GM12878 (cell line): ENCODE results near the gene CNOT6L.

Experiments
- LARP7 ChIP-seq: fragments of 450-650 bp; IDR thresholded peaks from 2 replicates; pipeline ENCODE4 v1.6.1; 2017; ENCODE audit warnings: mild to moderate bottlenecking
- POLR2A ChIP-seq: IDR thresholded peaks from 2 replicates; pipeline ENCODE4 v1.6.1; 2011; ENCODE audit warnings: low read depth, mild to moderate bottlenecking, low read length
- POLR2AphosphoS5 ChIP-seq: IDR thresholded peaks from 2 replicates; pipeline ENCODE4 v1.6.1; 2011; ENCODE audit warnings: mild to moderate bottlenecking, low read length, inconsistent platforms
- SREBF1 ChIP-seq: IDR thresholded peaks from 2 replicates; pipeline ENCODE4 v1.6.1; 2012; ENCODE audit warnings: mild to moderate bottlenecking, low read length
- TAF1 ChIP-seq: IDR thresholded peaks from 2 replicates; pipeline ENCODE4 v1.6.1; 2011; ENCODE audit warnings: mild to moderate bottlenecking, low read depth, low read length, borderline replicate concordance
- TBL1XR1 ChIP-seq: IDR thresholded peaks from 2 replicates; pipeline ENCODE4 v1.6.1; 2012; ENCODE audit warnings: low read depth, low read length, improper control_type of control experiment
- YY1 ChIP-seq: IDR thresholded peaks from 2 replicates; pipeline ENCODE4 v1.6.1; 2011; ENCODE audit warnings: low read depth, mild to moderate bottlenecking, low read length
- TF ChIP-seq, protein P1 (sequence below), 3 experiments: IDR thresholded peaks in 2 of 3; conservative IDR thresholded peaks in 1 of 3; 2 replicates each; pipeline ENCODE4 v1.5.1; 2011; ENCODE audit warnings: low read depth in 3 of 3, low read length in 3 of 3, mild to moderate bottlenecking in 3 of 3, control low read depth in 2 of 3, moderate library complexity in 2 of 3, inconsistent platforms in 1 of 3, mixed read lengths in 1 of 3; ENCODE audit not compliant: control insufficient read depth in 2 of 3, insufficient read depth in 1 of 3; ENCODE audit errors: extremely low read depth in 1 of 3
- TF ChIP-seq, protein P2 (sequence below): IDR thresholded peaks from 2 replicates; pipeline ENCODE4 v1.6.1; 2012; ENCODE audit warnings: mild to moderate bottlenecking, low read depth, low read length

DNA sequence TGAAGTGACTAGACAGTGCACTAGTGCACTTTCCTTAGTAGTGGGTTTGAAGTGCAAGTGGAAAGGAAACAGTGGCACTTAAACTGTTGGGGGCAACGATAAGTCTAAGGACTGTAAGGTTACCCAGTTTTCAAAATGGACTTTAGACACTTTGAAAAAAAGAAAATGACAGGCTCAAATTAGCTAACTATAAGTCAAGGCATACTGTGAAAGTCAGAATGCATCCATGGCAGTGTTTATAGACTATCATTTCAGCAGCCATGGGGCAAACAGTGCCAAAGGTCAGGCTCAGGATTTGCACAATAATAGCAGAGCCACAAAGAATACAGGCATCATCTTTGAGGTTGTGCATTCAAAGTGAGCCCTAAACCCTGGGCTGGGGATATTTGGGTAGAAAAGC, 109.1 kb downstream of the CNOT6L start:
- TF ChIP-seq POLR2A: no peak
- TF ChIP-seq YY1: no peak
- TF ChIP-seq, protein P1, sequence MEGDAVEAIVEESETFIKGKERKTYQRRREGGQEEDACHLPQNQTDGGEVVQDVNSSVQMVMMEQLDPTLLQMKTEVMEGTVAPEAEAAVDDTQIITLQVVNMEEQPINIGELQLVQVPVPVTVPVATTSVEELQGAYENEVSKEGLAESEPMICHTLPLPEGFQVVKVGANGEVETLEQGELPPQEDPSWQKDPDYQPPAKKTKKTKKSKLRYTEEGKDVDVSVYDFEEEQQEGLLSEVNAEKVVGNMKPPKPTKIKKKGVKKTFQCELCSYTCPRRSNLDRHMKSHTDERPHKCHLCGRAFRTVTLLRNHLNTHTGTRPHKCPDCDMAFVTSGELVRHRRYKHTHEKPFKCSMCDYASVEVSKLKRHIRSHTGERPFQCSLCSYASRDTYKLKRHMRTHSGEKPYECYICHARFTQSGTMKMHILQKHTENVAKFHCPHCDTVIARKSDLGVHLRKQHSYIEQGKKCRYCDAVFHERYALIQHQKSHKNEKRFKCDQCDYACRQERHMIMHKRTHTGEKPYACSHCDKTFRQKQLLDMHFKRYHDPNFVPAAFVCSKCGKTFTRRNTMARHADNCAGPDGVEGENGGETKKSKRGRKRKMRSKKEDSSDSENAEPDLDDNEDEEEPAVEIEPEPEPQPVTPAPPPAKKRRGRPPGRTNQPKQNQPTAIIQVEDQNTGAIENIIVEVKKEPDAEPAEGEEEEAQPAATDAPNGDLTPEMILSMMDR (IDR thresholded peaks at IDR 0.05 in 2 of 3, conservative IDR thresholded peaks at IDR 0.05 in 1 of 3; ENCODE audit: control insufficient read depth in 2 of 3, extremely low read depth in 1 of 3, insufficient read depth in 1 of 3, low read depth in 3 of 3, low read length in 3 of 3): no peak
- no peak for TF ChIP-seq POLR2AphosphoS5
- no peak for TF ChIP-seq TAF1
- TF ChIP-seq, protein P2, sequence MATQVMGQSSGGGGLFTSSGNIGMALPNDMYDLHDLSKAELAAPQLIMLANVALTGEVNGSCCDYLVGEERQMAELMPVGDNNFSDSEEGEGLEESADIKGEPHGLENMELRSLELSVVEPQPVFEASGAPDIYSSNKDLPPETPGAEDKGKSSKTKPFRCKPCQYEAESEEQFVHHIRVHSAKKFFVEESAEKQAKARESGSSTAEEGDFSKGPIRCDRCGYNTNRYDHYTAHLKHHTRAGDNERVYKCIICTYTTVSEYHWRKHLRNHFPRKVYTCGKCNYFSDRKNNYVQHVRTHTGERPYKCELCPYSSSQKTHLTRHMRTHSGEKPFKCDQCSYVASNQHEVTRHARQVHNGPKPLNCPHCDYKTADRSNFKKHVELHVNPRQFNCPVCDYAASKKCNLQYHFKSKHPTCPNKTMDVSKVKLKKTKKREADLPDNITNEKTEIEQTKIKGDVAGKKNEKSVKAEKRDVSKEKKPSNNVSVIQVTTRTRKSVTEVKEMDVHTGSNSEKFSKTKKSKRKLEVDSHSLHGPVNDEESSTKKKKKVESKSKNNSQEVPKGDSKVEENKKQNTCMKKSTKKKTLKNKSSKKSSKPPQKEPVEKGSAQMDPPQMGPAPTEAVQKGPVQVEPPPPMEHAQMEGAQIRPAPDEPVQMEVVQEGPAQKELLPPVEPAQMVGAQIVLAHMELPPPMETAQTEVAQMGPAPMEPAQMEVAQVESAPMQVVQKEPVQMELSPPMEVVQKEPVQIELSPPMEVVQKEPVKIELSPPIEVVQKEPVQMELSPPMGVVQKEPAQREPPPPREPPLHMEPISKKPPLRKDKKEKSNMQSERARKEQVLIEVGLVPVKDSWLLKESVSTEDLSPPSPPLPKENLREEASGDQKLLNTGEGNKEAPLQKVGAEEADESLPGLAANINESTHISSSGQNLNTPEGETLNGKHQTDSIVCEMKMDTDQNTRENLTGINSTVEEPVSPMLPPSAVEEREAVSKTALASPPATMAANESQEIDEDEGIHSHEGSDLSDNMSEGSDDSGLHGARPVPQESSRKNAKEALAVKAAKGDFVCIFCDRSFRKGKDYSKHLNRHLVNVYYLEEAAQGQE: no peak
- TF ChIP-seq TBL1XR1: no peak
- no peak for TF ChIP-seq LARP7
- TF ChIP-seq SREBF1: no peak
